ENCODE measurements around the gene IL6R.

The IL6R gene

DNA sequence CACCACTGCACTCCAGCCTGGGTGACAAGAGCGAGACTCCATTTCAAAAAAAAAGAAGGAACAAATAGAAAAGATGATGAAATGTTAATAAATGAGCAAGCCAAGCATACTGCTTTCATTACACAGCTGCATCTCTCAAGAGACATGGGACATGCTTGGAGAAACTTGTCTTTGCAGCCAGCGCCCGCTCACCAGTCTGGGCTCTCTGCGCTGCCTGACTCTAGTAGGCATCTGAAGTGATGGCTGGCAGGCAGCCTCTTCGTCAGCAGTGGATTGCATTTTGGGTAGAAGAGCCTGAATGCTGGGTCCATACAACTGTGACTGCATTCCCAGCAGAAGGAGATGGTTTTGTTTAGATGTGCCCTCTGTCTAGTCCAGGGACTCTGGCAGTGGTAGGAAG is 48.0 kb downstream of the IL6R start:
- TF ChIP-seq POLR2A (IDR thresholded peaks at IDR 0.05; ENCODE audit: extremely low read depth, insufficient read length) (no peak), MYC (IDR thresholded peaks at IDR 0.05; ENCODE audit: low read depth, low read length) (no peak)
- TF ChIP-seq, protein P1, sequence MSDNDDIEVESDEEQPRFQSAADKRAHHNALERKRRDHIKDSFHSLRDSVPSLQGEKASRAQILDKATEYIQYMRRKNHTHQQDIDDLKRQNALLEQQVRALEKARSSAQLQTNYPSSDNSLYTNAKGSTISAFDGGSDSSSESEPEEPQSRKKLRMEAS (IDR thresholded peaks at IDR 0.05; ENCODE audit: low read depth, low read length): no peak
- TF ChIP-seq, protein P2, sequence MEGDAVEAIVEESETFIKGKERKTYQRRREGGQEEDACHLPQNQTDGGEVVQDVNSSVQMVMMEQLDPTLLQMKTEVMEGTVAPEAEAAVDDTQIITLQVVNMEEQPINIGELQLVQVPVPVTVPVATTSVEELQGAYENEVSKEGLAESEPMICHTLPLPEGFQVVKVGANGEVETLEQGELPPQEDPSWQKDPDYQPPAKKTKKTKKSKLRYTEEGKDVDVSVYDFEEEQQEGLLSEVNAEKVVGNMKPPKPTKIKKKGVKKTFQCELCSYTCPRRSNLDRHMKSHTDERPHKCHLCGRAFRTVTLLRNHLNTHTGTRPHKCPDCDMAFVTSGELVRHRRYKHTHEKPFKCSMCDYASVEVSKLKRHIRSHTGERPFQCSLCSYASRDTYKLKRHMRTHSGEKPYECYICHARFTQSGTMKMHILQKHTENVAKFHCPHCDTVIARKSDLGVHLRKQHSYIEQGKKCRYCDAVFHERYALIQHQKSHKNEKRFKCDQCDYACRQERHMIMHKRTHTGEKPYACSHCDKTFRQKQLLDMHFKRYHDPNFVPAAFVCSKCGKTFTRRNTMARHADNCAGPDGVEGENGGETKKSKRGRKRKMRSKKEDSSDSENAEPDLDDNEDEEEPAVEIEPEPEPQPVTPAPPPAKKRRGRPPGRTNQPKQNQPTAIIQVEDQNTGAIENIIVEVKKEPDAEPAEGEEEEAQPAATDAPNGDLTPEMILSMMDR (IDR thresholded peaks at IDR 0.05; ENCODE audit: low read depth, low read length): no peak
- DNase-seq (ENCODE audit: low read depth): no peak
- H3K4me3 ChIP-seq (ENCODE audit: low read depth, low read length): no peak overlapping the region

DNA sequence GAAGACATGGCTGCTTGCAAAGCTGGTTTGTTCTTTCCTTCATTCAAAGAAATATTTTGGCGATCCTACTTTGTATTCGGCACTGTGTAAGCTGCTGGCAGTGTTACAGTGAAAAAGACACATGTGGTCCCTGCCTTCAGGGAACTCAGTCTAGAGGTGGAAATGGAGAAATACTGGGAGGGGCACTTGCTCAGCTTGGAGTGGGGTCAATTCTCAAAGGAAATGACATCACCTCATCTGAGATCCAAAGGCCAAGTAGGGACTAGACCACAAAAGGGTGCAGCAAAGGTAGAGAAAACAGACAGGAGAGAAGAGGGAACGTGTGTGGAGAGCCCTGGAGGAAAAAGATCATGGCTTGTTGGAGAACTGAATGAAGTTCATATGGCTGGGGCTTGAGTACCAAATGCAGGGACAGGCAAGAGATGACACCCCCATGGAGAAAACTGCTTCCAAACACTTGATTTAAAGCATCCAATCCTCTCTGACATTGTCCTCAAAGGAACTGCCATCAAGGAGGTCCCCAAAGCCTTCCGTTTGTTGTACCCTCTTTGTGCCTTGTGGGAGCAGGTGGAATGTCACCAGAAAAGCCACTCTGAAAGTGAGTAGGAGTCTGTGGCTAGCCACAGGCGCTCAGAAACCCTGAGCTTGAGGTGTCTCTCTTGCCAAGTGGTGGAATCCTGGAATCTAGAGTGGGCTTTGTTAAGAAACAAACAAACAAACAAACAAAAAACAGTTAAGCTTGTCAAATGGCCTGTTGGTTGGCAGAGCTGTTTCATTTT is 48.6 kb downstream of the IL6R start:
- H3K4me3 ChIP-seq (ENCODE audit: low read depth, low read length): no peak overlapping the region
- no peak for TF ChIP-seq POLR2A (IDR thresholded peaks at IDR 0.05; ENCODE audit: extremely low read depth, insufficient read length)
- TF ChIP-seq, protein P1 (IDR thresholded peaks at IDR 0.05; ENCODE audit: low read depth, low read length): no peak
- no peak for TF ChIP-seq MYC (IDR thresholded peaks at IDR 0.05; ENCODE audit: low read depth, low read length)
- TF ChIP-seq, protein P2 (IDR thresholded peaks at IDR 0.05; ENCODE audit: low read depth, low read length): no peak
- peak; percentile 73 for DNase-seq (ENCODE audit: low read depth)

DNA sequence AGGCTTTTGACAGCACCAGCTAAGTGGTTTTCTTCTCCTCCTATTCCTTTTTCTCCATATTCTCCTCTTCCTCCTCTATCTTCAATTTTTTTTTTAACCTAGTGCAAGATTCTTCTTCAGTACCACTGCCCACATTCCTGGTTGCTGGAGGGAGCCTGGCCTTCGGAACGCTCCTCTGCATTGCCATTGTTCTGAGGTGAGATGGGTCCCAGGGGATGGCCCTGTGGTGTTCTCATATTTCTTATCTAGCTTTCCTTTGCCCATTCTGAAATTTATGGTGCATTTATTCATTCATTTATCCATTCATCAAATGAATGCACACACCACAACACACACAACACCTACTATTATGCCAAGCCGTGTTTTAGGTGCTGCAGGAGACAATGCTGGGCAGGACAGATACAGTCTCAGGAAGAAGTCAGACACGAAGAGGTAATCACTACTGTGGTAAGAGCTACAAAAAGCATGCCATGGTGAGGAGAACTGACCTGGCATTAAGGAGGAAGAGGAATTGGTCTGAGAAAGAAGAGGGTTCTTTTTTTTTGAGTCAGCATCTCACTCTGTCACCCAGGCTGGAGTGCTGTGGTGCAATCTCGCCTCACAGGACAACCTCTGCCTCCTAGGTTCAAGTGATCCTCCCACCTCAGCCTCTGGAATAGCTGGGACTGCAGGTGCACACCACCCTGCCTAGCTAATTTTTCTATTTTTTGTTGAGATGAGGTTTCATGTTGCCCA is 49.4 kb downstream of the IL6R start:
- no peak for DNase-seq (ENCODE audit: low read depth)
- no peak overlapping the region for H3K4me3 ChIP-seq (ENCODE audit: low read depth, low read length)
- TF ChIP-seq POLR2A (IDR thresholded peaks at IDR 0.05; ENCODE audit: extremely low read depth, insufficient read length): no peak
- TF ChIP-seq MYC (IDR thresholded peaks at IDR 0.05; ENCODE audit: low read depth, low read length): no peak
- TF ChIP-seq, protein P2 (IDR thresholded peaks at IDR 0.05; ENCODE audit: low read depth, low read length): no peak

DNA sequence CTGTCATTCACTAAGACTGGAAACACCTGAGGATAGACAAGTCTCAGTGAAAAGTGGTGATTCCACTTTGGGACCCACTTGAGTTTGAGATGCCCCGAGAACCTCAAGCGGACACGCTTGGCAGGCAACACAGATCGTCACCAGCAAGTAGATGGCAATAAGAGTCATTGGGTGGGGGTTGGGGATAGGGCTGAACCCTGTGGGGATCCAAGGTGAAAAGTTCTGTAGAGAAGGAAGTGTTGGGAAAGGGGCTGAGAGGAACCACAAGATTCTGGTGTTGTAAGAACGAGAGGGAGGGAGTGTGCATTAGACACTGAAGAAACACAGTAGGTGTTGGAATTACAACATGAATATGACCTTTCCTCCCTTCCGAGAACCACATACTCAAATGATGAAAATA is 51.5 kb downstream of the IL6R start:
- peak; percentile 67 for DNase-seq (ENCODE audit: low read depth)
- TF ChIP-seq MYC (IDR thresholded peaks at IDR 0.05; ENCODE audit: low read depth, low read length): no peak
- TF ChIP-seq, protein P1 (IDR thresholded peaks at IDR 0.05; ENCODE audit: low read depth, low read length): no peak
- TF ChIP-seq, protein P2 (IDR thresholded peaks at IDR 0.05; ENCODE audit: low read depth, low read length): no peak
- no peak for TF ChIP-seq POLR2A (IDR thresholded peaks at IDR 0.05; ENCODE audit: extremely low read depth, insufficient read length)
- H3K4me3 ChIP-seq (ENCODE audit: low read depth, low read length): no peak overlapping the region

DNA sequence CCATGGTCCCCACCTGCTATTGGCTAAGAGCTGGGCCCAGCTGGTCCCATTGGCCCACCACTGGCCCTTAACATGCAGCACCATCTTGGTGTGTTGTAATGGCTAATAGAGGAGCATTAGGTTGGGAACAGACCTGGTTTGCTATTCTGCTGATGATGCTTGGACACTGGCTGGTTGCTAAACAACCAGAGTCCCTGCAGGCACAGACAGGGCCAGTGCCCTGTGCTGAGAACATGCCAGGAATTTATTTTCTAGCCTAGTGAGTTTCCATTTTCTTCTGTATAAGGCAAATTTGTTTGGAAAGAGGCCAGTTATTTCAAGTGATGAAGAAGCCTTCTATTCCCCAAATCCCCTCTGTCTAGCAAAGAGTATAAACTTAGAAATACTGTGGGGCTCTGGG is 53.9 kb downstream of the IL6R start:
- no peak for DNase-seq (ENCODE audit: low read depth)
- H3K4me3 ChIP-seq (ENCODE audit: low read depth, low read length): no peak overlapping the region
- TF ChIP-seq MYC (IDR thresholded peaks at IDR 0.05; ENCODE audit: low read depth, low read length) (no peak), POLR2A (IDR thresholded peaks at IDR 0.05; ENCODE audit: extremely low read depth, insufficient read length) (no peak)
- TF ChIP-seq, protein P1 (IDR thresholded peaks at IDR 0.05; ENCODE audit: low read depth, low read length): no peak
- TF ChIP-seq, protein P2 (IDR thresholded peaks at IDR 0.05; ENCODE audit: low read depth, low read length): no peak

Measured in NB4 (cell line).